Loucy (cell line): ENCODE data around the gene SUCLG2.

Experiments used
- CTCF ChIP-seq: fragments of 200-600 bp; sonication (generic); conservative IDR thresholded peaks from 2 replicates; pipeline ENCODE4 v1.5.1; 2014; ENCODE audit warnings: mild to moderate bottlenecking, antibody characterized with exemption, low read length
- EZH2phosphoT487 ChIP-seq: fragments of 200-600 bp; IDR thresholded peaks from 2 replicates; pipeline ENCODE4 v1.6.1; 2018; ENCODE audit warnings: antibody characterized with exemption, mild to moderate bottlenecking, moderate library complexity, borderline replicate concordance

- no peak for TF ChIP-seq CTCF
- TF ChIP-seq EZH2phosphoT487: no peak
Measured at GRCh38 chr3:67334588-67334987, 319.8 kb downstream of the SUCLG2 start.
